ENCODE data around the gene SPG7.

Gene SPG7

GRCh38 chr16:89517128-89517527 lies 8.9 kb downstream of the SPG7 start:
- DNase-seq = no peak

DNA sequence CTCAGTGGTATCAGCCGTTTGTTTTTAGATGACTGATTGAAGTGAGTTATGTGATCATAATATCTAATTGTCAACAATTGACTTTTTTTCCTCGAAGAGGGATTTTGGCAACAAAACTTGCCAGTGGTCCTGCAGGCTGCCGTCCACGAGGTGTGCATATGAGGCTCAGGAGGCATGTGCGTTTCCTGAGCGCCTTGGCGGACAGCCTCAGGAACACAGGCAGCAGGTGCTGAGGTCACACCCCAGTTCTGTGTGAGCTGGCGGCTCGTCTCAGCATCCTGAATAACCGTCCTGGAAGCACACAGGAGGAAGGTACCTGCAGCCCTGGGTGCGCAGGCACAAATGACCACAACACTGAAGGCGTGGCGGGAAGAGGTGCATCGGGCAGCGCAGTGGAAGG lies 11.7 kb downstream of the SPG7 start:
- no peak for DNase-seq

DNA sequence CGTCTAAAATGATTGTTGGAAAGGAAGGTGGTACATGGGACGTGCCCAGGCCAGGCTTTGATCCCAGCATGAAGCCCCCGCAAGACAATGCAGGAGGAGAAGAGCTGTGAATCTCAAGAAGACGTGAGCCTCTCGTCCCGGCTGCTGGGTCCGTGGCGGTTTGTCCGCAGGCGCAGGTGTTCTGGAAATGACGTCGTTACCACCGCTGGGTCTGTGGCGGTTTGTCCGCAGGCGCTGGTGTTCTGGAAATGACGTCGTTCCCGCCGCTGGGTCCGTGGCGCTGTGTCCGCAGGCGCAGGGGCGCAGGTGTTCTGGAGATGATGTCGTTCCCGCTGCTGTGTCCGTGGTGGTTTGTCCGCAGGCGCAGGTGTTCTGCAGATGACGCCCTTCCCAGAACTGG lies 14.1 kb downstream of the SPG7 start:
- no peak for DNase-seq

DNA sequence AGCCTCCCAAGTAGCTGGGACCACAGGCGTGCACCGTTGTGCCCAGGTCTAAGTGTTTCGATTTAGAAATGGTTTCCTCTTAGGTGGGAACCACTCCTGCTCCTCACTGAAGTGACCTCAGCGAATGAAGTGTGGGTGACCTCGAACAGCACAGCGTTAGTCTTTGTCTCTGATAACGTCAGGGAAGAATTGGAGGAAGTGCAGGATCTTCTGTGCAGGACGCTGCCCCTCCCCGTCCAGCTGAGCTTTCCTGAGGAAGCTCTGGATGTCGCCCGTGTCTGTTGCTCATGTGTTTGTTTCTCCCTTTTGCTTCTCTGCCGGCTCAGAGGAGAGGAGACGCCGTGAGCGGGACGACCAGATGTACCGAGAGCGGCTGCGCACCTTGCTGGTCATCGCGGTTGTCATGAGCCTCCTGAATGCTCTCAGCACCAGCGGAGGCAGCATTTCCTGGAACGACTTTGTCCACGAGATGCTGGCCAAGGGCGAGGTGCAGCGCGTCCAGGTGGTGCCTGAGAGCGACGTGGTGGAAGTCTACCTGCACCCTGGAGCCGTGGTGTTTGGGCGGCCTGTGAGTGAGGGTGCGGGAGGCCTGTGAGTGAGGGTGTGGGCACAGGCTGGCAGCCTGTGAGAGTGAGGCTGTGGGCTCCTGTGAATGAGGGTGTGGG lies 15.6 kb downstream of the SPG7 start:
- no peak for DNase-seq

- DNase-seq = no peak
These were observed 17.1 kb downstream of the SPG7 start for GRCh38 chr16:89525146-89525913.

- DNase-seq = no peak
These were observed 20.9 kb downstream of the SPG7 start for GRCh38 chr16:89529097-89529496.

- no peak for DNase-seq
These were observed 22.5 kb downstream of the SPG7 start for GRCh38 chr16:89530401-89531381.

GRCh38 chr16:89531821-89532526 lies 23.8 kb downstream of the SPG7 start:
- no peak for DNase-seq

GRCh38 chr16:89534252-89534756 lies 26.1 kb downstream of the SPG7 start:
- no peak for DNase-seq

- no peak for DNase-seq
These were observed 28.2 kb downstream of the SPG7 start for GRCh38 chr16:89536371-89536770.

- no peak for DNase-seq
These were observed 28.8 kb downstream of the SPG7 start for GRCh38 chr16:89536886-89537548.

DNA sequence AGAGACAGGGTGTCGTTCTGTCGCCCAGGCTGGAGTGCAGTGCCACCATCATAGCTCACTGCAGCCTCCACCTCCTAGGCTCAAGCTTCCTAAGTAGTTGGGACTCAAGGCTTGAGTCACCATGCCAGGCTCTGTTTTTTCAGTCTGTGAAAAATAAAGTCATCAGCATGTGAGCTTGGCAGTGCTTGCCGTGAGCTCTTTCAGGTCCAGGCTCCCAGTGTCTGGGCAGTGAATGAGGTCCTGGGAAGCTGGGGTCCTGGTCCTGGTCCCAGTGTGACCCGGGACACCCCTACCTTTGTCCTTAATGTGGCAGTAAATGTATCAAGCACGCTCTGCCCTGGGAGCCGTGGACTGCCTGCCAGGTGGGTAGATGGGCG lies 29.3 kb downstream of the SPG7 start:
- DNase-seq = no peak

DNA sequence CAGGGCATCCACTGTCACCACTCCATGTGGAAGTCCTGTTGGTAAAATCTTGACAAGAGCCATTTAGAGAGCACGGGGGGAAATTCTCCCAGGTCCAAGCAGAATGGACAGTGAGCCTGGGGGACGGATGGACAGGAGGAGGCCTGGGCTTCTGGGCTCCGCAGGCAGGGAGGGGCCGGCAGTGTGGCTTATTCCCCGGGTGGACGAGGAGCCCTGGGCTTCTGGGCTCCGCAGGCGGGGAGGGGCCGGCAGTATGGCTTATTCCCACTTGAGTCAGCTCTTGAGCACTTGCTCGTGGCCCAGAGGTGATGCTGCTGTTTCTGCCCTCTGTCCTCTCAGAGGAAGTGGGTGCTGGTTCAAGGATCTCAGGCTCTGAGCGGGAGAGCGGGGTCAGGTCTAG lies 30.1 kb downstream of the SPG7 start:
- DNase-seq = no peak

DNA sequence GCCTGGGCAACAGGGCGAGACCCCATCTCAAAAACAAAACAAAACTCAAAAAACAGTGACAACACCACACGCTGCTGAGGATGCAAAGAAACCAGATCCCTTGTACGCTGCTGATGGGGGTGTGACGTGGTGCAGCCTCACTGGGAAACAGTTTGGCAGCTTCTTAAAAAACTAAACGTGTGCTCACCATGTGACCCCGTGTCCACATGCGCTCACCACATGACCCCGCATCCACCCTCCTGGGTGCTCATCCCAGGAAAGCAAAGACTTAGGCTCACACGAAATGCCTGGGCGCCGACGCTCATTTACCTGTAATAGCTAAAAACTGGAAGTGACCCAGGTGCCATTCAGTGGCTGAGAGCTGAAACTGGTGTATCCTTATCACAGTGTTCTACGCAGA lies 32.4 kb downstream of the SPG7 start:
- DNase-seq = no peak

- no peak for DNase-seq
These were observed 33.6 kb downstream of the SPG7 start for GRCh38 chr16:89541792-89542191.

DNA sequence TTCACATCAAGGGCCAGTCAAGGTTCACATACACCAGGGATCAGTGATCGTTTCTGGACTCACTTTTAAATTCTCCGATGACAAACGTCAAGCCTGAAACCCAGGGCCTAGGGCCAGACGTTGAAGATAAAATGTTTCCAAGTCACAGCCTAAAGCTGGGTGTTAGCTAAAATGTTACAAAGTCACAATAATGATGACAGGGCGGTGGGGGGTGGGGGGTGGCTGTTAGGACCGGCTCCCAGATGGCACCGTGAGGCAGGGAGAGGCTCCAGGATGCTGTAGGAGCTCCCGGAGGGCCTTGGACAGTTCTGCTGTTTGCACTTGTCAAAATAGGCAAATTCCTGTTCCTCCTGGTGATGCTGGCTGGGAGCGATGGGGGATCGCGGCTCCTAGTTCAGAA lies 35.9 kb downstream of the SPG7 start:
- DNase-seq = no peak

- DNase-seq = no peak
These were observed 36.5 kb downstream of the SPG7 start for GRCh38 chr16:89544713-89545043.

DNA sequence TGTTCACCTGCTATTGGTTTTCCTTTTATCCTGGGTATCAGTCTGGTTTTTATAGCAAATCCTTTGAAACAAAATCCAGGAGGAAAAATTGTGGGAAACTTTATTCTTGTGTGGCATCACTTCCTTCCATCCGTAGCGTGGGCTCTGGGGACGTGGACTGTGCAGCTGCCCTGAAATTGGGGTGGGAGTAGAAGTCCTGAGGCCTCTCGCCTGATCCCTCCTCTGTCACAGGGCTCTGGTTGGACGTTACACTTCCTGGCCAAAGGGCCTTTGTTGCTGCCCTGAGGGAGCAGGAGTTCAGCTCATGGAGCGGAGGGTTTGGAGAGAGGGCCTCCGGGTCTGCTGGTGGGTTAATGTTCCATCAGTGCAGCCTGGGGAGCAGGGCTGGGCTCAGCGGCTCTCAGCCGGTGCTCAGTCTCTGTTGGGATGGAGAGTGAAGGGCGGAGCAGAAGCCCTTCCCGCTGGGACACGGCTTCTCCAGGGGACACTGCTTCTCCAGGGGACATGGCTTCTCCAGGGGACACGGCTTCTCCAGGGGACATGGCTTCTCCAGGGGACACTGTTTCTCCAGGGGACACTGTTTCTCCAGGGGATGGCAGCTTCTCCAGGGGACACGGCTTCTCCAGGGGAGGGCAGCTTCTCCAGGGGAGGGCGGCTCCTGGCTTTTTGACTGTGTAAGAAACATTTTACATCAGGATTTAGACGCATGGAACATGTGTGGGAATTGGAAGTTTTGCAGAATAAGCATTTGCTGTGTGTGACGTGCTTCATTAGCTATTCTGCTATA lies 37.0 kb downstream of the SPG7 start:
- DNase-seq = no peak

- DNase-seq = no peak
These were observed 37.8 kb downstream of the SPG7 start for GRCh38 chr16:89545831-89546574.

DNA sequence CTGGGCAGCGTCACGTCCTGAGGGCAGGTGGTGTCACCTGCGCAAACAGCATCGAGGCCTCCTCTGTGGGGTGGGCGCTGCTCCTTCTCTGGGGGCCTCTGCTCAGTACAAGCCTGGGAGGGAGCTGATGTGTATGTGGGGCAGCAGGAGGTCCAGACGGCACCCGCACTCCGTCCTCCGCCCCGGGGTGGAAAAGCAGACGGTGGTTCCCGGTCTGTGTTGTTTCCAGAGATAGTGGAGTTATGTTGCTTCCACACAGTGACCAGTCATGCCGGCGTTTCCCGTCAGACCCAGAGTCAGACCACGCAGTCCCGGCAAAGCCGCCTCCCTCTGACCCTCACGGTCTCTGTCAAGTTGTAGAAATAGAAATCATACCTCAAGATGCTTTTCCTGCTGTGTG lies 38.6 kb downstream of the SPG7 start:
- no peak for DNase-seq

Measured in fibroblast of skin of back (primary cell).